Kidney epithelial cell (primary cell): ENCODE data around the gene SRSF2. TPM values are rescaled to one million over a fixed set of nuclear protein-coding genes. Genes with fewer than 3 reads are reported as not detected.
"Not testable (repeated sequence)": the region's sequence is repeated elsewhere in the genome, so short reads cannot be mapped to it uniquely, and the experiment has no call there.

Experiments used
- DNase-seq: peaks from one replicate; pipeline ENCODE4 v3.0.0-alpha.2; 2010; ENCODE audit warnings: low read depth
- H3K27me3 ChIP-seq: 2 replicates; pipeline ENCODE4 v1.6.0; 2011; ENCODE audit warnings: low read length; ENCODE audit not compliant: control insufficient read depth, insufficient read depth
- H3K36me3 ChIP-seq: 2 replicates; pipeline ENCODE4 v1.5.1; 2011; ENCODE audit warnings: low read length; ENCODE audit not compliant: control insufficient read depth, insufficient read depth
- H3K4me3 ChIP-seq: 2 replicates; pipeline ENCODE4 v1.5.1; 2011; ENCODE audit warnings: low read depth, mild to moderate bottlenecking, control low read depth, low read length
- total RNA-seq: library from RNA; depleted of rRNA; stranded (reverse); fragments of >200 nt; gene quantifications from 2 replicates; pipeline ENCODE4 v1.2.3, GENCODE V29; 2015
- TF ChIP-seq, protein P1 (sequence below): IDR thresholded peaks from 2 replicates; pipeline ENCODE4 v1.5.1; 2011; ENCODE audit warnings: mild to moderate bottlenecking, moderate library complexity, low read length, control low read depth, inconsistent platforms; ENCODE audit not compliant: insufficient read depth, poor library complexity, severe bottlenecking

SRSF2 gene
- total RNA-seq, 1 donor from 2014 or later, result 185 TPM

DNA sequence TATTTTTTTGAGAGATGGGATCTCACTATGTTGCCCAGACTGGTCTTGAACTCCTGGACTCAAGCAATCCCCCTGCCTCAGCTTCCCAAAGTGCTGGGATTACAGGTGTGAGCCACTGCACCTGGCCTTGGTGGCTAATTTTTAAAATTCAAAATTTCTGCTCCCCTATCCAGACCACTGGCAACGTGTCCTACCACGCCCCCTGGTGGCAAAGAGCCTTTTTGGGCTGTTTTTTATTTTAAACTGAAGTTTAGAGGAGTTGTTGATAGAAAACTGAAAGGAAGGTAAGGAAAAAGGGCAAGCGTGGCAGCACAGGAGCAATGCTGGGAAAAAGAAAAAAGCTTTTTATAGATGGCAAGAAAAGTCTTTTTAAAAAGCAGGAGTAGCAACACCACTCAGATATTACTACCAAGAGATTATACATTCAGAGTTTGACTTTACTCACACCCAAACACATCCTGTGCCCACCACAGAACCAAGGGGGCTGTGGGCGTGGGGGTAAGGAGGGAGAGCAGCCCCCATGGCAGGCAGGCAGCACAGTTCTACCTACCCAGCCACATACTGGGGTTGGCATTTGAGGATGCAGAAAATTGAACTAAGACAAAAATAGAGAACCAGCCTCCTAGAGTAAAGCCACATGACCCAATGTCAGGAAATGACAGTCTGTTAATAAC lies 22.2 kb downstream of the SRSF2 start:
- no peaks in the 10 kb centered on the region for H3K27me3 ChIP-seq
- no peak for DNase-seq
- H3K4me3 ChIP-seq, result no peak overlapping the region
- peaks cover 1% of the 10 kb centered on the region for H3K36me3 ChIP-seq
- TF ChIP-seq, protein P1, sequence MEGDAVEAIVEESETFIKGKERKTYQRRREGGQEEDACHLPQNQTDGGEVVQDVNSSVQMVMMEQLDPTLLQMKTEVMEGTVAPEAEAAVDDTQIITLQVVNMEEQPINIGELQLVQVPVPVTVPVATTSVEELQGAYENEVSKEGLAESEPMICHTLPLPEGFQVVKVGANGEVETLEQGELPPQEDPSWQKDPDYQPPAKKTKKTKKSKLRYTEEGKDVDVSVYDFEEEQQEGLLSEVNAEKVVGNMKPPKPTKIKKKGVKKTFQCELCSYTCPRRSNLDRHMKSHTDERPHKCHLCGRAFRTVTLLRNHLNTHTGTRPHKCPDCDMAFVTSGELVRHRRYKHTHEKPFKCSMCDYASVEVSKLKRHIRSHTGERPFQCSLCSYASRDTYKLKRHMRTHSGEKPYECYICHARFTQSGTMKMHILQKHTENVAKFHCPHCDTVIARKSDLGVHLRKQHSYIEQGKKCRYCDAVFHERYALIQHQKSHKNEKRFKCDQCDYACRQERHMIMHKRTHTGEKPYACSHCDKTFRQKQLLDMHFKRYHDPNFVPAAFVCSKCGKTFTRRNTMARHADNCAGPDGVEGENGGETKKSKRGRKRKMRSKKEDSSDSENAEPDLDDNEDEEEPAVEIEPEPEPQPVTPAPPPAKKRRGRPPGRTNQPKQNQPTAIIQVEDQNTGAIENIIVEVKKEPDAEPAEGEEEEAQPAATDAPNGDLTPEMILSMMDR, result peak; percentile 76

DNA sequence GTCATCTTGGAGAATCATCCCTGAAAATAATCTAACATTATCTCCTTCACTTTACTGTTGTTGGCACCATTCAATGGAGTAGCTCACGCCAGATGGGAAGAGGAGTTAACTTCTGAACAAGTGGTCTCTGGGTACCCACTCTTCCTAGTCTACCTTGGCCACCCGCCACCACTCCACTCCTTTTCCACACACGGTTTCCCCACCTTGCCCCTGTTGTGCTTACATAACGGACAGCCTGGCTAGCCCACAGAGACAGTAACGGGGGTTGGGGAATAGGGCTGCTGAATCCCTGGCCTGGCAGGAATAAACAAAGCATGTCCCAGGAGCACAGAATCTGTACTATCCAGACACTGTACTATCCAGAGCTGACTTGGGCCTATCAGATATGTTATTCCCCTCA lies 22.8 kb downstream of the SRSF2 start:
- H3K27me3 ChIP-seq, result no peaks in the 10 kb centered on the region
- H3K36me3 ChIP-seq, result peaks cover 1% of the 10 kb centered on the region
- no peak for DNase-seq
- H3K4me3 ChIP-seq, result no peak overlapping the region
- TF ChIP-seq, protein P1, result no peak

DNA sequence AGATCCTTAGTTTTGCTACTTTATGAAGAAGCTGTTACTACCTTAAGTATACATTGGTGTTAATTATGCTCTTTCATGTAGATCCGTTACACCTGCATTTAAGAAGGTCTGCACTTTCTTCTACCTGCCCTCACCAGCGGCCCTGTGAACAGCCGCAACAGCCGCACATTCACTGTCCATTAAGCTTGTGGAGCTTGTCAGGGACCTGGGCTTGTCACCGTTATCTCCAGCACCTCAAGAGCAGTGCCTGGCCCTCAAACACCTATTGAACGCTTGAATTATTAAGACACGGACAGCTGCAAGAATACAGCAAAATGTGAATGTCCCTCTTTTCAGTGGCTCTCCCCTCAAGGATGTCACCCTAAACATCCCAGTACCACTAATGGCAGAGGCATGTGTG lies 23.4 kb downstream of the SRSF2 start:
- no peak overlapping the region for H3K4me3 ChIP-seq
- no peaks in the 10 kb centered on the region for H3K27me3 ChIP-seq
- H3K36me3 ChIP-seq, result peaks cover 1% of the 10 kb centered on the region
- TF ChIP-seq, protein P1, result no peak
- DNase-seq, result no peak

DNA sequence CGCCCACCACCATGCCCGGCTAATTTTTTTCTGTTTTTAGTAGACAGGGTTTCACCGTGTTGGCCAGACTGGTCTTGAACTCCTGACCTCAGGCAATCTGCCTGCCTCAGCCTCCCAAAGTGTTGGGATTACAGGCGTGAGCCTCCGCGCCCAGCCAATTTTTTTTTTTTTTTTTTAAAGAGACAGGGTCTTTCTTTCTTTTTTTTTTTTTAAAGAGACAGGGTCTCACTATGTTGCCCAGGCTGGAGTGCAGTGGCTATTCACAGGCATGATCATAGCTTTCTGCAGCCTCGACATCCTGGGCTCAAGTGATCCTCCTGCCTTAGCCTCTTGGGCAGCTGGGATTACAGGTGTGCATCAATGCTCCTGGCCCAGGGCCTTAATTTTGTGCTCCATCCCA lies 24.8 kb downstream of the SRSF2 start:
- H3K27me3 ChIP-seq, H3K36me3 ChIP-seq, DNase-seq, H3K4me3 ChIP-seq: not testable (repeated sequence)

DNA sequence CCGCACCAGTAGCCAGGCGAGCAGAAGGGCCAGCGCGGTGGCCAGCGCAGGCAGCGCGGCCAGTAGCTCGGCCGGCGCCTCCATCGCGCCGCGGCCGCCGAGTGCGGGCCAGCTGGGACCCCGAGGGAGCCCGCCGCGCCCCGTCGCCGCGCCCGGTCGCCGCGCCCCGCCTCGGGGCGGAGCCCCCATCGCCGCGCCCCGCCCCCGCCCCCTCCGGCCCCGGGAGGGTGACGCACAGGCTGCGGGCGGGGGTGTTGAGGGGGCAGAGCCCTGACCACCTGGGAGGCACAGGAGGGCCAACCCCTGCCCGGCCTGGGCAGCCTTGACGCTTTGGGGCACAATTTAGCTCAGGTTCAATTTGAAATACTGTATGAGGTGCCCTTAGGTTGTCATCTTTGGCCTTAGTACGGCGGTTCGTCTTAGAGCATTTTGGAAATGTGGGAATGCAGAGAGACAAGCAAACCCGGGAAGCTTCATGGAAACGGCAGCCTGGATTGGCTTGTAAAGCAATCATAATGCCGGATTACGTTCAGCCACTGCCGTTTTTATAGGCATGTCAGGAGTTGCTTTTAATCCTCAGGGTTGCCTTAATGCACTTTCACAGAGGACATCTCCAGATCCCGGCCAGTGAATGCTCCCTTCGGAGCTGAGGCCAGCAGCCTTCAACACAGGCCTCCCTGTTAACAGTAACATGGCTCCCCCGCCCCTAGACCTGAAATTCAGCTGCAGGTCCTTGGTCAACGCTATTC lies 26.1 kb downstream of the SRSF2 start, which contains the start of gene MXRA7:
Gene MXRA7, minus strand, starts transcription at position 103 of the 749 bp plus-strand sequence. Its CDS starts 19 bp downstream, at position 84.
- H3K36me3 ChIP-seq, result no peaks in the 10 kb centered on the region
- DNase-seq, result no peak
- peak within 1 kb of the TSS; percentile 57 for H3K4me3 ChIP-seq
- TF ChIP-seq, protein P1, result no peak
- no peaks in the 10 kb centered on the region for H3K27me3 ChIP-seq

DNA sequence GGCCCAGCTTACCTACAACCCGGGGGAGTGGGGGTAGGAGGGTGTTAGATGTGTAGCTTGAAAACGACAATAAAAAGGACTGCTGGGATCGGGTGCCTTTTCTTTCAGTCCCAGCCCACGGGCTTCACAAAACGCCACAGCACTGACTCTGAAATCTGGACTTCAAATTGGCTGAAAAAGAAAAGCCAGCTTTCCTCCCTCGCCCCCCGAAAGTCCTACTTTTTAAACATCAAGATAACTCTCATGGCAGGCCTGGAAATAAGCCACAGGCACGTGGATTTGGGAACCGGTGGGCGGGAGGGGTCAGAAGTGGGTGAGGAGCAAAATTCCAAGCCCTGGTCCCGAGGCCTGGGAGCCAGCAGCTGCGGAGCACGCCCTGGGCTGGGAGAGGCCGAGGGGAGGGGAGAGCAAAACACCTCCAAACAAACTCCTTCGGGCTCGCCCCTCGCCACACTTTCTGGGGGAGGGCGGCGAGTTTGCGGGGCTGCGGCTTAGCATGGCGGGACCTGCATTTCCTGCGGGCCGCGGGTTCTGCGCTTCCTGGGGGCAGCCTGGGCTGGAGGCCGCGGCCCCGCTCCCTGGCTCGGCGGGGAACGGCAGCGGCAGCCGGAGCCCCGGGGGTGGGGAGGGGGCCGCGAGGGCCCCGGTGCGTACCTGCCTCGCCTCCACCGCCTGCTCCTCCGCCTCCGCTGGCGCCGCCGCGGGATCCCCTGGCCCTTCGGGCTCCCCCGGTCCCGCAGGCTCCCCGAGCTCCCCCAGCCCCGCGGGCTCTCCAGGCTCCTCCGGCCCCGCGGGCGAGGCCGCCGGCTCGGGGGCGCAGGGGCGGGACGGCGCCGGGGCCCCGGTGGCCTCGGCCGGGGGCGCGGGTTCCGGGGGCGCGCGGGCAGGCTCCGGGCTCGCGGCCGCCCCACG lies 26.9 kb downstream of the SRSF2 start:
- H3K27me3 ChIP-seq, H3K36me3 ChIP-seq, DNase-seq: not testable (repeated sequence)
- H3K4me3 ChIP-seq, result peak overlapping the region; percentile 57
